COLO829 (cell line): Measurements from ENCODE around the gene C14orf132.
"Not testable (repeated sequence)": the region's sequence is repeated elsewhere in the genome, so short reads cannot be mapped to it uniquely, and the experiment has no call there.

Source experiments
- DNase-seq: peaks from one replicate; pipeline ENCODE4 v3.0.0; 2012; ENCODE audit warnings: low spot score

C14orf132 gene

DNA sequence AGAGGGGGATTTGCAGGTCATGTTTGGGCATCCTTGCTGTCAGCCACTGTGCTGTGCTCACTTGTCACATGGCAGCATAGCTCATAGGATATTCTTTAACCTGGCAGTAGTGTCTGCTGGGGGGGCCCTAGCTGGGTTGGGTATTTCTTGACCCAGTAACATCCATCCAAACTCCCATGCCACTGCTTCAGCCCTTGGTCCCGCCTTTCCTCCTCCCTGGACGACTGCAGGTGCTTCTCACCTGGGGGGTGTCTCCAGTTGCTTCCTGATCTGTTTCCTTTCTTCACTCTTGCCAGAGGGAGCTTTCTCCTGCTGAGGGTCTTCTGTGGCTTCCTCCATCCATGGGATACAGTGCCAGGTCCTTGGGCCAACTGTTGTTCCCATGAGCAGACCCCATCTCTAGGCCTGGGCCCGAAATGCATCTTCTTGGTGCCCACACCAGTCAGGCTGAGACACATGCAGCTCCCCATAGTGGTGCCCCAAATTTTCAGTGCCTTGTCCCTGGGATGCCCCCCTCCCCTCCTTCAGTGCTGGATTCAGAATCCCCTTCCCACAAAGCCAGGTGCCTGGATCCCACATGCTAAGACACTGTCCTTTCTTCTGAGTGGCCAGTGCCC is 20.5 kb downstream of the C14orf132 start:
- DNase-seq = no peak

DNA sequence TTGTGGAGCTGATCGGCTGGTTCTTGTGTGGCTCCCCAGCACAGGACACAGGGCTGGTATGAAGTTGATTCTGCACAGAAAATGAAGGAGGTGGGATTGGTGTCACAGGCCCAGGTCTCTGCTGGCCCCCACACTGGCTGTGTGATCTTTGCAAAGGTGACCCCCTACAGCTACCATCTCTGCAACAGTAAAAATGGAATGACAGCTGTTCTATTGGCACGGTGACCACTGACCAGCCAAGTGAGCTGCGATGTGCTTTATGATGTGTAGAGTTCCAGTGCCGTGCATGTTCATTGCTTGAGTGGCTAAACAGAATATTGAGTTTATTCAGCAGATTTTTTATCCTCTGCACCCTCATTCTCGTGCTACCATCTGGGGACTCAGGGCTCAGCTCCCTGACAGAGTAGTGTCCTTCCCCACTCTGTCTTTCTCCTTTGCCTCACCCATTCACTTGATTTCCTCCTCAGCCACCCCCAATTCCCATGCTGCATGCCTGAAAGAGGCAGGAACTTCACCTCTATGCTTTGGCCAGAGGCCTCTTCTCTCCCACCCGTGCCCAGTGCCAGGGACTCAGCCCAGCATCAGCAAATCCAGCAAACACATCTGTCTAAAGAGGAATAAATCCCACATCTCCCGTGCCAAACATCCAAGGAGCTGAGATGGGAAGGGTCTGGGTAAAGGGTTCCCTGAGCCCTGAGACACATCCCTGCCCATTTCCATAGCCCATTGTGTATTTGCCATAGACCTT is 21.2 kb downstream of the C14orf132 start:
- no peak for DNase-seq

DNA sequence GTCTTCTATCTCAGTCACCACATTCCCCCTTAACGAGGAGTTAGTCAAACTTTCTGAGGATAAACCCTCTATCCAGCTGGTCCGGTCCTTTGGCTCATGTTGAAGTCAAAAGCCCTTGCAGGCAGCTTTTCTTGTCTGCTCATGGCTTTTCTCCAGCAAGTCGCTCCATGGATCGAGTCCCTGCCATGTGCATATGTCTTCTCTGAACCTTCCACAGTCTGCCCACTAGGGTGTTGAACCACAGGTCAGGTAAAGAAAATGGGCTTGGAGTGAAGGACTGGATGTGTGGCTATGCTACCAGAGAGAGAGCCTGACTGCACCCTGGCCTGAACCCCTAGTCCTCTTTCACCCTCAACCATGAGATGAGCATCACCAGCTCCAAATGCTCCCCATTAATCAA is 22.8 kb downstream of the C14orf132 start:
- DNase-seq = no peak

DNA sequence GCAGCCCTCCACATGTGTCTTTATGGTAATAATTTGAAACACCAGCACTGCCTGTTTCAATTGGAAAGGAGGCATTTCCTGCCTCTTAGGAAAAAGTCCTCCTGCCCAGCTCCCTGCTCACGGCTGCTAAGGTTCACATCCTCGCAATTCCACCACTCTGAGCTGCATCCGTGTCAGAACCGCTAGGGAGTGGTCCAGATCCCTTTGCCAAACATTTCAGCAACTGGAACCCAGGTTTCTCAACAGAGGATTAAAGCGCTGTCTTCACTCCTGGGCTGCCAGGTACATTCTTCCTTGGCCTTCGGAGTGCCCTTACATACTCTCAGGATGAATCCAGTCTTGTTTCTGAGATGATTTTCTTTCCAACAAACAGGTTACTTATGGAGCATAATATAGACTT is 23.3 kb downstream of the C14orf132 start:
- no peak for DNase-seq

DNA sequence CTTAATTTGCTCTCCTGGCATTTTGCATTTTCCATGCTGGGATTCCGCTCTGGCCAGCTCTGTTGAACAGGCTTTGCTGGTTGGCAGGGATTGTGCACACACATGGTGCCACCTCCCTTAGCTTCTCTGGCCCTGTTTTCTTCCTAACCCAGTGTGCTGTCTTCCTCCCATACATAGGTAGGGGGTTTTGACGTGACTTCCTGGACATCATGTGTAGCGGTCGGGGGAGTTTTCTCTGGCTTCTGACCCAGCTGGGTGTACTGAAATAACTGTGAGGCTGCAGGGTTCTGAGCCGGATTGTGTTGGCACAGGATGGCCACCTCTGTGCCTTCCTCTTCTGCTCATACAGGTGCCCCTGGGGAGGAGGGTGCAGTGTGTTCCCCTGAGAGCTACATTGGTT is 25.7 kb downstream of the C14orf132 start:
- no peak for DNase-seq

DNA sequence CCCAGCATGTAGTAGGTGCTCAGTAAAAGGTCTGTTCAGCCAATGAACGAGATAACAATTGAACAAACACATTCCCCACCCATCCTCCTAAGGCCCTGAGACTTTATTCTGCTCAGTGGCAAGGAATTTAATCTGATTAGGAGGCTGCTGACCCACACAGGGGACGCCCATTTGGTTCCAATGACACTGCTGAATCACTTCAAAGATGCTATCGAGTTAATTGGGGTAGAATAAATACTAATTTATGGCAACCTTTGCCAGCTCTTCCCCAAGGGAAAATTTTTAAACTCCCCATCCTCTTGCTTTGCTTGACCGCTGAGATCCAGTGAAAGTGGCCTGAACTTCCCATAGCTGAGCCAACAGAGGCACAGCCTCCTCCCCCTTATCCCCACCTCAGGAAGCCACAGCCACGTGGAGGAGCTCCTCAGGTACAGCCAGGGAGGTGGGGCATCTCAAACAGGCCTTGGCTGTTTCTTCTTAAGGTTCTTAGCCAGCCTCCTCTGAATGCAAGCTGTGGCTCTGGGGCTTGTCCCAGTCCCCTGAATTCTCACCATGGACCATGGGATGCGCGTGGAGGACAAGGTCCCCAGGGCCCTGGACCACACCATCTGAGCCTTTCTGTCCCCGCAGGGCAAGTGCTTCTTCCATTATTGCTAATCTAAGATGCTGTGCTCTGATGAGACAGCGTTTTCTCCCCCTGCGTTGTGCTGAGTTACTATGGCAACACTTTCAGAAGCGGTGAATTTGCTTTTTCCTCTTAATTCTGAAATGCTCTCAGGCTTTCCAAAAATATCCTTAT is 26.7 kb downstream of the C14orf132 start:
- no peak for DNase-seq

DNA sequence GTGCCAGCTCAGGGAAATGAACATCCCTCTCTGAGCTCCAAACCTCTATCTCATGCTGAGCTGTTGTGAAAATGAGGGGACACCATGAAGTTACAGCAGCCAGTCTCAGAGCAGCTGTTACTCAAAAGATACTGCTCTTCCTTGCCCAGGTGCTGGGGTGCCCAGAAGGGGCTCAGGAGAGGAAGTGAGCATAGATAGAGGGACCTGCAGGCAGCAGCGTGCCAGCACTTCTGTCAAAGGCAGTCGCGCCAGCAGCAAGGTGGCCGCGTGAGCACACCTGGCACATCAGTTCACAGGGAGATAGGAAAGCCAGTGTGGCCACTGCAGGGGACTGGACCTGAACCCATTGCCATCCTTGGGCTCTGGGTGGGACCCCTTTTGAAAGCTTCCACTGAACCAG is 27.8 kb downstream of the C14orf132 start:
- no peak for DNase-seq

DNA sequence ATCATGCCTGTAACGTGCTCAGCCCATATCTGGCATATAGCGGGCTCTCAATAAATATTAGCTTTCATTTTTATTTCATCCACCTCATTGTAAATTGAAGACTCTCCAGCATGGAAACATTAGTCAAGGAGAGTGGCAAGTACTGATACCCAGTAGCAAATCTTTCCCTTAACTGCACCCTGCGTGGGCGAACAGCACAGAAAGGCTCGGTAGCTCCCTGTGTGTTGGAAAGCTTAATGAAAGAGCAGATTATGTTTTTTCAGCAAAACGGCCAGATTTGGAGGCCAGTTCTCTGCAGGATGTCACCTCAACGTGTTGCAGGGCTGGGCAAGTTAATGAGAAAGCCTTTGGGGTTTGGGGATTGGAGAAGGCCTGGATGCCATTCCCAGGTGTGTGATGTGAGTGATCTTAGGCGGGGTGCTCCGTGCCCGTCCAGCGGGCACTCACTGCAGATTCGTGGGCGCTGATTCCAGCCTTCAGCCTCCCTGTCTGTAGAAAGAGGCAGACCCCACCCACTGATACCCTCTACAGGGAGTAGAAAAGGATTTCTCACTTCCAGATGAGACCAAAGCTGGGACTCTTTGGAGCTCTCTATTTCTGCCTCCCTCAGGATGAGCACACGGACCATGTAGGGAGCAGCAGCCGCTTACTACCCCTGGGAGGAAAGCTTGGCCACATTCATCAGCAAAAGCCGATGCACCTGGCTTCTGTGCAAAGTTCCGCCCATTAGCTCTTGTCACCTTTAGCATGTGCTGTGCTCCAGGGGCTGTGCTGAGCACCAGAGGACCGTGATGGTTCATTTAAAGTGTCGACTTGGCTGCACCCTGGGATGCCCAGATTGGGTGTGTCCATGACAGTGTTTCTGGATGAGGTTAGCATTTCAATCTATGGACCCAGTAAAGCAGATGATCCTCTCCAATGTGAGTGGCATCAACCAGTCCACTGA is 29.1 kb downstream of the C14orf132 start:
- DNase-seq = no peak

DNA sequence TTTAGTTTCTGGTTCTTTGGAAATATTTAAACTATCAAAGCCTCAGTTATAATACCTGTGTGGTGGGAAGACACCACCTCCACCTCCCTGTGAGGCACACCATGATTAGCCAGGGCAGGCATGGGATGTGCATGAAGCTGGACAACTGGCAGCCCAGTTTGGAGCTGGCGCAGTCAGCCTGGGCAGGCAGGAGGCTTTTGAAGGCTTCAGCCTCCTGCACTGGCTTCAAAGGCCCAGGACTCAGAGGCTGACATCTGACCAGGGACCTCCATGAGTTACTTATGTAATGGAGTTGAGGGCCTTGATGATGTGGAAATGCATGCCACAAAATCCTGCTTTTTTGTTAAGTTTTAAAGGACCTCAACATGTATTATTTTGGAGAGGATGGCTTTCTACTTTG is 30.3 kb downstream of the C14orf132 start:
- no peak for DNase-seq

DNA sequence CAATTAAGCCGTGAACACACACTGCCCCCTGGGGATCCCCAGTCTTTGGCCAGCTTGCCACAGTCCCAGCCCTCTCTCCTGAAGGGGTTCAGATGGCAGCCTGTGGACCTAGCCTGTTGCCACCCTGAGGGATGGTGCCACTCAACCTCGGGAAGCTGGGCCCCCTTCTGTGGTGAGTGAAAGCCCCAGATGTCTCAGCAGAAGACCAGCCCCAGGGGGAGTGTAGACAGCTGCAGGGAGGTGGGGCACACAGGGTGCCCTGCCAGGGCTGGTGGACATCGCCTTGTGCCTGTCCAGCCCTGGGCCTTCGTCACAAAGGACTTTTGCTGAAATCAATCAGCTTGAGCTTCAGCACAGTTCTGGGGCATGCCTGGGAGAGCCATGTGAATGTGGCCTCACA is 32.4 kb downstream of the C14orf132 start:
- DNase-seq = no peak

DNA sequence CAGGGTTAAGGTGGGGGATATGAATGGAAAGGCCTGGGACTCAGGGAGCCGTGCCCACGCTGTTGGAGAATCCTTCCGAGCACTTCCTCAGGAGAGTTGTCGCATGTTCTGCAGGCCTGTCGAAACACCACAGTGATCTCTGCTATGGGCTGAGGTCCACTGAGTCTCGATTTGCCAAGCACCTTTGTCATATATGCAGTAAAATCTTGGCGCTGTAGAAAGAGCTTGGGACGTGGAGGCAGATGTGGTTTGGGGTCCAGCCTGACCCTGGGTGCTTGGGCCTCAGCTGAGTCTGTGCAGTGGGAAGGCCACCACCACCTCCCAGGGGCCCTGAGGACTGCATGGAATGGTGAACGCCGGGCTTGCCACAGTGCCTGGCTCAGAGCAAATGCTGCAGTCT is 32.9 kb downstream of the C14orf132 start:
- no peak for DNase-seq

DNA sequence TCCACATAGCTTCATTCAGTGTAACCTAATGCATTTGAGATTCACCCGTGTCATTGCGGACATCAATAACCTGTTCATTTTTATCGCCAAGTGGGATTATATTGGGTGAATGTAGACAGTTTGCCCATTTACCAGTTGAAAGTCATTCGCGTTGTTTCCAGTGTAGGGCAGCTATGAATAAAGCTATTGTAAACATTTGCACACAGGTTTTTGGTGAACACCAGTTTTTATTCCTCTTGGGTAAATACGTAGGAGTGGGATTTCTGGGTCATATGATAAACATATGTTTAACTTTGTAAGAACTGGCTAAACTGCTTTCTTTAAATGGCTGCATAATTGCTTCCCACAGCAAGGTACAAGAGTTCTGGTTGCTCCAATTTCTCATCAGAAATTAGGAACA is 33.6 kb downstream of the C14orf132 start:
- DNase-seq = peak; percentile 63

DNA sequence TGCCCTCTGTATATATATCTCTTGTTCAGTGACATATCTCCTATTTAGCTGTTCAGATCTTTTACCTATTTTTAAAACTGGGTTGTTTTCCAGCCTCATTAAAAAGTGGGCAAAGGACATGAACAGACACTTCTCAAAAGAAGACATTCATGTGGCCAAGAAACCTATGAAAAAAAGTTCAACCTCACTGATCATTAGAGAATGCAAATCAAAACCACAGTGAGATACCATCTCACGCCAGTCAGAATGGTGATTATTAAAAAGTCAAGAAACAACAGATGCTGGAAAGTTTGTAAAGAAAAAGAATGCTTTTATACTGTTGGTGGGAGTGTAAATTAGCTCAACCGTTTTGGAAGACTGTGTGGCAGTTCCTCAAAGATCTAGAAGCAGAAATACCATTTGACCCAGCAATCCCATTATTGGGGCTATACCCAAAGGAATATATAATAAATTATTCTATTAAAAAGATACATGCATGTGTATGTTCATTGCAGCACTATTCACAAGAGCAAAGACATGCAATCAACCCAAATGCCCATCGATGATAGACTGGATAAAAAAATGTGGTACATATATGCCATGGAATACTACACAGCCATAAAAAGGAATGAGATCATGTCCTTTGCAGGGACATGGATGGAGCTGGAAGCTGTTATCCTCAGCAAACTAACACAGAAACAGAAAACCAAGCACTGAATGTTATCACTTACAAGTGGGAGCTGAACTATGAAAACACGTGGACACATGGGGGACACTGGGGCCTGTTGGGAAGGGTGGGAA is 34.3 kb downstream of the C14orf132 start:
- not testable (repeated sequence) for DNase-seq

DNA sequence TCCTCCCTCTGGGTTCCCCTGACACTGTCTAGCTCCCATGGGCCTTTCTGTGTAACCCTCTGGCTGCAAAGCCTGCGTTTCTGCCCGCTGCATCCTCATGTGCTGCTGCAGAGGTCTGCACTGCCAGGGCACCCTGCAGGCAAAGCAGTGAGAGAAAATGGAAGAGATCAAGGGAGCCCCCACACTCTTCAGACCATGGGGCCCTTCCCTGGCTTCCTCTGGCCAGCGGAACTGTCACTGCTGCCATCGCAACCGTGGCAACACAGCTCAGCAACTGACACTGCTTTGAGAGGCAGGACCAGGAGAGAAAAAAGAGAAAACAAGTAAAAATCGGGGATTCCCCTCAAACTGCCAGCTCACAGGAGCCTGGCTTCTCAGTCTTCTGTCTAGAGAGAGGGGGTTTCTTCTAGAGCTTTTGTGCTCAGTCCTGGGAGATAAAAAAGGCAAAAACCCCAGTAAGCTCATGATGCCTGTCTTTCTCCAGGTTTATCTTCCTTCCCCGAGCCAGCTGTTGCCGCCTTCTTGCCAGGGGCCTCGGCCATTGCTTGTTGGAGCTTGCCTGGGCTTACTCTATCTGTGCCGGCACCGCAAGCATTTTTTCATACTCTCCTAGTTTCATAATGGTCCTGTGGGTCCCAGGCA is 38.9 kb downstream of the C14orf132 start:
- DNase-seq = no peak

DNA sequence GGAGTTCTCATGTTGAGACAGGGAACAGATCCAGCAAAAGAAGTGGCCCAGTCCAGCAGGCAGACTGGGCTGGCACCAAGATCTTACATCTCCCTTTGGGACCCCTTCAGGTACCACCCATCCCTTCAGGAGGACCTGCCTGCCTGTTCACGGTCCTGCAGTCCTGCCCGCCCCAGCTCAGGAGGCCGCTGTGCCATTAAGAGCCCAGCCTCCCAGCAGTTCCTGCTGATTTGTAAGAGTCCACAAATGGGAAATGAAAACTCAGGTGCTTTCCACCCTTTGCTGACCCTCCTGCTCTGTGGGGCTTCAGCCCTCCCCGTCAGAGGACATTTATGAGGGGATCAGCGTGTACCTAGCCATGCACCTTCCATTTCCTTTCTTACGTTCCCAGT is 39.5 kb downstream of the C14orf132 start:
- DNase-seq = no peak

DNA sequence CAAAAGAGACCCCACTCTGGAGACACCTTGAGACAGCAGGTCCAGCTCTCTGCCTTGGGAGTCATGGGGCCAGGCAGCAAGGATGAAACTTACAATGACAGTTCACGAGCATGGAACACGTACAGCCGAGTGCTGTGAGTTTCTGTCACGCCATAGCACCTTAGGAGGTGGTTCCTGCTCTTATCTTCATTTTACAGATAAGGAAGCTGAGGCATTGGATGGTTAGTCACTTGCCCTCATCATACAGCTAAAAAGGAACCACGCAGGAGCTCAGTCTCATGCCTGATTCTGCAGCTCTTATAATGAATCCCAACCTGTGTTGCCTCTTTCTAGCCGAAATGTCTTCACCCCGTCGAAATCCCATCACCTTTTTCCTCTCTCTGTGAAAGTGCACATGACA is 39.9 kb downstream of the C14orf132 start:
- no peak for DNase-seq

DNA sequence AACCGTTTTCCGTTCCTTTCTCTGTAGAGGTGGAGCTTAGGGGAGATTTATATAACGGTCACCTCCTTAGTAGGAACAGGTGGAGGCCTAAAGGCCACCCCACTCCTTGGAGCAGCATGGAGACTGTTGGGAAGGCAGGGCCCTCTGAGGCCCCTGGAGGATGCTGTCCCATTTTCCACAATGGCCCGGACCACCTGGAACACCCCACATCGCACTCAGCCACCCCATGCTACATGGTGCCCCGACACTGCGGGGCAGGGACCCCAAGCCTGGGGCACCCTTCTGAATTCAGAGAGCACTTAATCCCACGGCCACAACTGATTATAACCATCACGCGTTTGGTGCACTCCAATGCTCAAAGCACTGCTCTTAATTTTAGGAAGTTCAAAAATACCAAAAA is 41.4 kb downstream of the C14orf132 start:
- DNase-seq = no peak

DNA sequence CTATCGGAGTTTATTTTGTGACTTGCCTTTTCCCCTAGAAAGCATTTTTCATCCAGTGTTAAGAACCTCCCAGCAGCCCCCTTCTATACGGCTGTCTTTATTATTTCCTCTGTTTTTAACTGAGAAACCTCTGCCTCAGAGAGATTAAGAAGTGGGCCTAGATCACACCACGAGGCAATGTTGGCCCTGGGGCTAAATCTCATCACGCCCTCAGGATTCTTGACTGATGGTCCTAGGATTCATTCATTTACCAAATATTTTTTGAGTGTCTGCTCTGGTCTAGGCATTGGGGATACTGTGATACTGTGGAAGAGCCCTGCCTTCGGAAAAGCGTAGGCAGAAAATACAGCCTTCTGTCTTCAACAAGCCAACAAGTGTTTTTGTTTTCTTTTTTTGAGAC is 42.1 kb downstream of the C14orf132 start:
- no peak for DNase-seq

DNA sequence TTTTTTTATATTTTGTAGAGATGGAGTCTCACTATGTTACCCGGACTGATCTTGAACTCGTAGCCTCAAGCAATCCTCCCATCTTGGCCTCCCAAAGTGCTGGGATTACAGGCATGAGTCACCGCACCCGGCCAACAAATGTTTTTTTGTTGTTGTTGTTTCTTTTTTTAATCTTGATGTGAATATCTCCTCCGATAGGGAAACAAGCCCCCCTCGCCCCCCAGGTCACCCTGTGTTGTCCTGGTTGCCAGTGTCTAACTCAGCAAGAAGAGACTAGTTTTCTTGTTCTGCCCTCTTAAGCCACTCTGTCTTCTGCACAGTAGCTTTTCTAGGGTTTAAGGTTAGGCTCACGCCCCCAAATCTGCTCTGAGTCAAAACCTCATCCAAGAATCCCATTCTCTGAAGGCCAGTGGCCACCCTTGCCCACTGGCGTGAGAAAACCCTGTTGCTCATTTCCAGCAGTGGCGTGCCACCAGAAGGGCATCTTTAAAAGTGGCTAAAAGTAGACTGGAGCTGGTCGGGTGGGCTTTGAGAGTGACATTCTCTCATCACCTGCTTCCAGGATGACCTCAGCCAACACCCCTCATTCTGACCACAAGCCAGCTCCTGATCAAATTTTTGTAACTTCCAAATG is 42.7 kb downstream of the C14orf132 start:
- no peak for DNase-seq
